ENCODE results near the gene CACNG4.

GRCh38 chr17:67071595-67071994 is 107.1 kb downstream of the CACNG4 start:
- no peak for TF ChIP-seq EZH2 (IDR thresholded peaks at IDR 0.05; ENCODE audit: low read depth, unreplicated experiment)
- no peak for TF ChIP-seq CTCF (conservative IDR thresholded peaks at IDR 0.05; ENCODE audit: low read depth in 2 of 2)
- TF ChIP-seq POLR2AphosphoS5 (IDR thresholded peaks at IDR 0.05; ENCODE audit: low read depth) = no peak
- TF ChIP-seq CREB1 (CRISPR knock-in tag; IDR thresholded peaks at IDR 0.05; ENCODE audit: low read depth) = no peak
- no peak for TF ChIP-seq REST (IDR thresholded peaks at IDR 0.05; ENCODE audit: unreplicated experiment)
- TF ChIP-seq JUNB (IDR thresholded peaks at IDR 0.05; ENCODE audit: unreplicated experiment) = no peak
- no peak for TF ChIP-seq NANOG (IDR thresholded peaks at IDR 0.05; ENCODE audit: borderline replicate concordance)
- TF ChIP-seq EZH2phosphoT487 (IDR thresholded peaks at IDR 0.05; ENCODE audit: unreplicated experiment) = no peak
- no peak for TF ChIP-seq ZNF114 (CRISPR knock-in tag; IDR thresholded peaks at IDR 0.05)

All from GM23338 (cell line).